Fibroblast of skin of abdomen (primary cell): Measurements from ENCODE around the gene MAGI2.
A peak's percentile ranks its signal among the peaks of the same experiment; 100 is the strongest.

Source experiments
- DNase-seq: peaks from one replicate; pipeline ENCODE4 v3.0.0-alpha.2; 2013

MAGI2 gene

DNA sequence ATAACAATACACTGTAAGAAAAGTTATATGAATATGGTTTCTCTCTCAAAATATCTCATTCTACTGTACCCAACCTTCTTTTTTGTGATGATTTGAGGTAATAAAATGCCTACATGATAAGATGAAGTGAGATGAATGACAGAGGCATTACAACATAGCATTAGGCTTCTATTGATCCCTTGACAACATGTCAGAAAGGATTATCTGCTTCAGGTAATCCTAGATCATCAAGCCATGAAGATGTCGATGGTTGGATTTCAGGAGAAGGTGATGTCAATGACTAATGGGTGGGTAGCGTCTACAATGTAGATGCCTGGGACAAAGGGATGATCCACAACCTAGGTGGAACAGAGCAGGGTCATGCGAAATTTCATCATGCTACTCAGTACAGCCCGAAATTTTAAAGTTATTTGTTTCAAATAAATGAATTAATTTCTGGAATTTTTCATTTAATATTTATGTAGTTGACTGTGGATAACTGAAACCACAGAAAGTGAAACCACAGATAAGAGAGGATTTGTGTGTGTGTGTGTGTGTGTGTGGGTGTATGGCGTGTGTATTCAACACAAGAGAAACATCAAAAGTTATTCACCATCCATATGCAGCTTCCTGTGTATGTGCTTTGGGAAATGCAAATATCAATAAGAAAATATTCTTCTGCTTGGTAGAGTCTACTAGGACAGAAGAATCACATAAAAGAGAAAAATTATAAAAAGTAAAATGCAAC, 77.0 kb downstream of the MAGI2 start:
- no peak for DNase-seq

GRCh38 chr7:79361214-79361613, 92.3 kb downstream of the MAGI2 start:
- no peak for DNase-seq

GRCh38 chr7:79359827-79360226, 93.6 kb downstream of the MAGI2 start:
- DNase-seq = no peak

DNA sequence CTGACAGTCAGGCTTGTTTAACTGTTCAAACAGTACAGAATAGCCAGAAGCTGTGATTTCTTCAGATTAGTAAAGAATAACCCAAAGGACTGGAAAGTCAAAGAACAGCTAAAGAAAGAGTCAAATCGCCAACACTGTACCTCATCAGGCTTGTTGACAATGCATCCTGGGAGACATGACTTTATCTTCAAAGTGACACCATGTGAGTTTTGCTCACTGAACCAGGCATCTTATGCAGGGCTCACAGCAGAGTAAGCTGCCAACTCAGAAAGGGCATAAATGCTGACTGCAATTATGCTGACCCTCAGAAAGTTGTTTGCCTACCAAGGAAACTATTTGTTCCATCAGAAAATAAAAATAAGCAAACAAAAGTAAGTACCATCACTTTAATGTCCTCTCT, 96.4 kb downstream of the MAGI2 start:
- DNase-seq = no peak

DNA sequence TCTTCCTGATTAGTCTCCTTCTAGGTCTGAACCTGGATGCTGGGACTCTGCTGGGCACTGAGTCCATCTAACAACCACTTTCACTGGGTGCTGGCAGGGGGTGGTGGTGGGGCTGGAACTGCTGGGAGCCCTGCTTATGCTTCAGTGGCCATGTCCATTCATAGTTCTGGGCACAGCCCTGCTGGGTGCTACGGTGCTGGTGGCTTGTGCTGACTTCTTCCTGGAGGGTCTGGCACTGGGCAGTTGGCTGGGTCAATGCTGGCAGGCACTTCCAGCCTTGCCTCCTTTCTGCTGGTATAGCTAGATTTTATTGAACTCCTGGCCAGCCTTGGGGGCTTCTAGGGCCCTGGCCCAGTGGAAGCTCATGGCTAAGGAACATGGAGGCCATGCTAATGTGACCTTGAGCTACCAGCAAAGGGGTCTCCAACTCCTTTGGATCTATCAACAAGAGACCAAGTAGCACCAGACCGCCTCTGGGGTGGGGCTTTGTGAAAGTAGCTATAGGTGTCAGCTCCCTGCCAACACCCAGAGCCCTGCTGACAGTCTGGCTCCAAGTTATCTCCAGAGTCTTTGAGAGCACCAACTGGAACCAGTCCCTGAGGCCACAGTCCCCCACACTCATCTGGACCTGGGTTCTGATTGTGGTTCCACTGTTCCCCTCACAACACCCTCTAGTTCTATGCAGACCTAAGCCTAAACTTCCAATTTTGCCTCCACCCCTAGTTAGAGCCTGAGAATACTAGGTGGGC, 99.6 kb downstream of the MAGI2 start:
- DNase-seq = no peak

DNA sequence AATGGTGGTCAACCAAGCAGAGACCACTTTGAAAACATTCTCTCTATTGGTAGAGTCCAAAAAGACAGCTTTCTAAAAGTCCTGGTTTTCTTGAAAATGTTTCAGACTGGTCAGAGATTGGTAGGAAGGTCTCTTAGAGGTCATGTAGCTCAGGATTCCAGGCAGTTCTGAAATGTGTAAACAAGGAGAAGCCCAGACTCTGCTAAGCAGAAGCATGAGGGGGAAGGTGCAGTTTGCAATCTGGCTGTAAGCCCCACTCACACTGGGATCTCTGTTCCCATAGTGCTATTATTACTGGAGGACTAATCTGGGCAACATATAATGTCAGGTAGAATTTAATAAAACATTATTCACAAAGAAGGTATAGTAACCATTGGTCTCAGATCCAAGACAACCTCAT, 101.1 kb downstream of the MAGI2 start:
- DNase-seq = no peak

DNA sequence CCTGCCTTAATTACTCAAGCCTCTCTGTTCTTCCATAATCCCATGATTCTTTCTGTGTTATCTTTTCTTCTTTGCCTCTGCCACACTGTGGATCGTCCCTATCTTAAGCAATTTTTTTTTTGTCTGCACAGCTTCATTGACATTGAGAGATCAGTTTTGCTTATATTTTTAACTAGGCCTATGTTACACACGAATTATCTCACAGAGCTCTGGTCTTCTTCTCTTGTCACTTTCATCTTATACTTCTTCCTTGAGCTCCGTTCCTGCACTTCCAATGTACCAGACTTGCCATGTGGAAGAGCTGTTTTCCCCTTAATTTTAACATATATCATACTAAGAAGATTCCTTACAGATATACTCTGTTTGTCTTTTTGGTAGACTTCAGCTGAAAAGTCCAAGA, 106.1 kb downstream of the MAGI2 start:
- DNase-seq = no peak

DNA sequence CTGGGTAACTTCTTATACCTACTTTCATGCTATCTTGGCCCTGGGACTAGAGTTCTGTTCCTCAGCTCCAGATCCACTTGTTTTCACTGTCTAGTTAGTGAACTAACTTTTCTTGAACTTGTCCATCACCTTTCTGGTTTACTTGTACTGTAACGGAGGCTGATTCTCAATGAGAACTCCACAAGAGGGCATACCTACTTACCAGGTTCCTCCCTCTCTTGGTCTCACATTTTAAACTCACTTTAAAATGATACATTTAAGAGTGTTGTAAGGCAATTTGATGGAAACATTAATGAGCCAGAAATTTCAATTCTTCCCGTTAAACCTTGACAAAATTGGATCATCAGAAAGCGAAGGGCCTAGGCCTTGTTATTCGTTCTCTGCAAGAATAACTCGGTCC, 111.6 kb downstream of the MAGI2 start:
- no peak for DNase-seq

DNA sequence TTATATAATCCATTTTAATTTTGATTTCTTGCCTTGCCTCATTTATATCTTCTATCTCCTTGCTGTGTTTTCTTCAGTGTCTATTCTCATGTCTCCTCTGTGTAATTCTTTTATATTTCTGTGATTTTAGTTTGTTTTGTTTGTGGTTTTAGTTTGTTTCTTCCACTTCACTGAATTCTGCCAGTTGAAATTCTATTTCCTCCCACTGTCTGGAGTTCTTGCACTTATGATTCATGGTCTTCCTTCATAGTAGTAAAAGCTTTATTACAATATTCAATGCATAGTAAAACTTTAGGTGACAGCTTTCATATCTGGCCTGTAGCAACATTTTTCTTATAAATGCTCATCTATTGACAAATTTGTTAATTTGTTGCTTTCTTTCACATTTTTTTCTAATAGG, 113.3 kb downstream of the MAGI2 start:
- no peak for DNase-seq

DNA sequence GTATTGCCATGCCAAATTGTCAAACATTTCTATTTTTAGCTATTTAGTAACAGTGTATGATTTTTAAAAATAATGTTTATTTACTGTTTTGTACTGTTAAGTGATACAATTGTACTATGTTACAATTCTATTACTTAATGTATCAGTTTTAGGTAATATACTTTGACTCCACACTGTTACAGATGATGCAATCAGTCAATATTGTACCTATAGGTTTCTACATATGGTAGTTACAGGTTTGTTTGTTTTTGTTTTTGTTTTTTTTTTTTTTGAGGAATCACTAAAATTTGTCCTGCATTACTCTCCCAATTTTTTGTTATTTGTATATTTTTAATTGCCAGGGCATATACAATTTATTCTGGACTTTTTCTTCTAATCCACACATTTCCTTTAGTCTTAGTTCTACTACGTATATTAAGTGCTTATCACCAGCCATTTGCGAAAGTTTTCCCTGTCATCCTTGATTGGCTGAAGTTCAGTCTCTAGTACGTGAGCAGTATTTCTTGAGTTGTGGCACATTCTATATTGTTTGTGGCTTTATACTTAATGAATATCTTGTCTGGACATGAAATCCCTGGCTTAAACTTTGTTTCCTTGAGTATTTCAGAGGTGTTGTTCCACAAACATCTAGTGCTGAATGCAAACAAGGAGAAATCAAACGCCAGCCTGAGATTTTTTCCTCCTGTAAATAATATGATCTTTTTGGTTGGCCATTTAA, 114.1 kb downstream of the MAGI2 start:
- DNase-seq = no peak

DNA sequence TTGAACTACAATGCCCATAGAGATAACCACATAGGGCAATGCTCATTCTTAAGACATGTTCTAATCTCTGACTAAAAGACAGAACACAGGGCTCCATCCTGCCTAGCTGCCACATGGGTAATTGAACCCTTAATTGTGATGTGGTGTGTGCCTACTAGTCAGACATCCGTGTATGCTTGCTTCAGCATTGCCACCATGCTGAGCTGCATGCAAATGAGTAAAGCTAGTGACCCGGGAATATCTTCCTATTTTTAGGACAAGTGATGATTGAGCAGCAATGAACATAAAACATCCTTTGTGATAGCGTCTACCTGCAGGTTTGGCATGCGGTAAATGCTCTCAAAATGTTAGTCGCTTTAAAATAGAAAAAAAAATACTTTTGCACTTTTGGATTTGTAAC, 115.8 kb downstream of the MAGI2 start:
- DNase-seq = no peak

- no peak for DNase-seq
Observed at GRCh38 chr7:79334841-79335240, 118.6 kb downstream of the MAGI2 start.

DNA sequence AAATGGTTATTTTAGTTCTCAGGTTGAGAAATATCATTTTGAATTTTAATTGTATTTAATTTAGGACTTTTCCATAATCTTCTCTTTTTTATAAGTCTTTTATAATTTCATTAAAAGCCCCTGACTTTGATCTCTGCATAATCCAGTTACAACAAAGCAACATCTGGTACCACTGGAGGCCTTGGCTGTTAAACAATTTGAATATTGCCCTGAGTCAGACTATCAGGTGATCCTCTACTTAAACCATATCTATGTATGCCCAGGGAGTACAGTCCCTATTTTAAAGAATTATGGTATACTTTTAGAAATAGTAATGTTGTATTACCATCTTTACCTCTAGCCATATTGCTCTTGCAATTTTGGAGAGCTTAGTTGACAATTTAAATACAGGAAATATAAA, 119.1 kb downstream of the MAGI2 start:
- no peak for DNase-seq

GRCh38 chr7:79332091-79332490, 121.4 kb downstream of the MAGI2 start:
- DNase-seq = peak; percentile 47

GRCh38 chr7:79329464-79329863, 124.0 kb downstream of the MAGI2 start:
- DNase-seq = no peak

DNA sequence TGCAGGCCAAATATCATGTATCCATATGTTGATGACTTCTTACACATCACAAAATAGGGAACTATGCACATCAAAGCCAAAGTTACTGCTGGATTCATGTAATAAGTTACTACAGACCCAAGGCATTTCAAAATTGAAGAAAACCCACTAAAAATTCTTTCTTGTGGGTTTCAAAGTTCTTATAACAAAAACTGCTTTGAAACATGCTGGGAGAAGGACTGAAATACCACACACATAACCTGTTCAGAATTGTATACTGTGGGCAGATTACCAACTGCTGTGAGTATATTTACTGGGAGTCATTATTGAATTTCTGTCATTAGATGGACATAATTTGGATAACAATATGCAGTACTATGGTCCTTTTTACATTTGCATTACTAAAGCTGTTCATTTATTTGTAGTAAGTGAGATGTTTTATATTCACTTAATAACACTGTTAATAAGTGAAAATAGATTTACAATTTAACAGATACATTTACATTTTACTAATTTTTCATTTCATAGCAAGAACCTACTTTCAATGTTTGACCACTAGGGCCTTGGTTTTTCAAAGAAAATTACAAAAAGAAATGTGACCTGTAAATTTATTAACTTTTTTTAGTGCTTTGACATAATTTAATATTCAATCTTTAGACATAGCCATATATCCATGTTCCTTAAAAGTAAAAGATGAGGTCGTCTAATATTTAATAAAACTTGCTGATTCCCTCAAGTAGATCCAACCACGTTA, 132.6 kb downstream of the MAGI2 start:
- DNase-seq = peak; percentile 13

DNA sequence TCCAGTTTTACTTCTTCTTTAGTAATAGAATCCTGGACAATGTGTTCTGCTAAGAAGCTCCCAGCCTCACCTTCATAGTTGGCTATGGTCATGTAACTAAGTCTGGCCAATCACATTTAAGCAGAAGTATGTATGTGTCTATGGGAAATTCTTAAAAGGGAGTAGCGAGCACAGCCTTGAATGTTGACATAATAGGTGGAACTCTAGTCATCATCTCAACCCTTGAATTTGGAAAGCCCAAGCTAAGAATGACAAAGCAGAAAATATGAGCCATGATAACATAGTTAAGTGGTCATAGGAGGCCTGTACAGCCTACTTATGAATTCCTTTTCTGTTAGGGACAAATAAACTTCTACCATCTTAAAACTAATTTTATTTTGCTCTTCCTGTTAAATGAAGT, 134.1 kb downstream of the MAGI2 start:
- DNase-seq = no peak

DNA sequence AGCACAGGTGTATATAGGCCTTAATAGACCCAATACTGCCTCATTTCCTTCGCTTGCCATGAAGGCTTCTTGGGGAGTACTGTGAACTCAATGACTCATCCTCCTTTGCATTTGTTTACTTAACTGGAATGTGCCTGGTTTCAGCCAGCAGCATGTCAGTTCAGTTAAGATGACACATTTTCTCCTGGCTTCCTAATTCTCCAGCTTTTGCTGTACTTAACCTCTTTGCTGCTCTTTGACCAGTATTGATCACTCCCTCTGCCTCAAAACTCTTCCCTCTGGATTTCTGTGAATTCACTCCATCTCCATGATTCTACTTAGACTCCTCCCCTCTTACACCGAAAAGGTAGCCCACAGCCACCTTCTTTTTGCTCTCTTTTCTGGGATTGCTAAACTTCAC, 135.7 kb downstream of the MAGI2 start:
- DNase-seq = peak; percentile 84

GRCh38 chr7:79312022-79312421, 141.4 kb downstream of the MAGI2 start:
- DNase-seq = no peak

GRCh38 chr7:79308192-79308591, 145.3 kb downstream of the MAGI2 start:
- DNase-seq = no peak

GRCh38 chr7:79307376-79307775, 146.1 kb downstream of the MAGI2 start:
- no peak for DNase-seq

DNA sequence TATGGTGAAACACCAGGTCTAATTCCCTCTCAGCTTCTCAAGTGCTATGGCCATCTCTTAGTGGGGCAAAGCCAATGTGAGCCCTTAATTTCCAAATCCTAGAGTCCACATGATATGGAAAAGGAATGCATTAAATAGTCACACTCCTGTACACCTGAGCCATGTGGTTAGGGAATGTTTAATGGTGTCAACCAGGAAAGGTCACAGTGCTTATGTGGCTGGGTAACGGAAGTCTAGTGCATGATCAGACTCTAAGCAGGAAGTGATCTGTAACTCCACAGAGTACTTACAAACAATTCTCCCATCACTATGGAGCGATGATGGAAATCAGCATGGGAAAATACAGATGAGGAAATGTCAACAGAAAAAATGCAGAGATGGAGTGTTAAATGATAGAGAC, 148.8 kb downstream of the MAGI2 start:
- no peak for DNase-seq

GRCh38 chr7:79302293-79302692, 151.2 kb downstream of the MAGI2 start:
- no peak for DNase-seq
